ENCODE data around the gene ANKDD1A.

The ANKDD1A gene

DNA sequence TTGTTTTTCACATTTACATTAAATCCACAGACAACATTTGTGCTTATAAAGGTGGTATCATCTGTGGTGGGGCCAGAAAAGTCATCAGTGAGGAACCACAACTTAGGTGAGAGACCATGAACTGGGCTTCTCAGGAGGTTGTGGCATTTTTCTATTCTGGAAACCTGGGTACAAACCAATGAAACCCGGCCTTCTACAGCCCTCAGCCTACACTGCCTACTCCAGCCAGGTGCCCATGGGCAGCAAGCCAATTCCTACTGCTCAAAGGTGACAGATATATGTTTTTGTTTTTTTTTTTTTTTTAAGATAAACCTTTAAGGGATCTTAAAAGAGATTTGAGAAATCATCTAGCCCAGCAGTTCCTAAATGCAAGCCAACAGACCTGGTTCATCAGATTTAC lies 57.7 kb downstream of the ANKDD1A start:
- DNase-seq (ENCODE audit: low spot score), result no peak

DNA sequence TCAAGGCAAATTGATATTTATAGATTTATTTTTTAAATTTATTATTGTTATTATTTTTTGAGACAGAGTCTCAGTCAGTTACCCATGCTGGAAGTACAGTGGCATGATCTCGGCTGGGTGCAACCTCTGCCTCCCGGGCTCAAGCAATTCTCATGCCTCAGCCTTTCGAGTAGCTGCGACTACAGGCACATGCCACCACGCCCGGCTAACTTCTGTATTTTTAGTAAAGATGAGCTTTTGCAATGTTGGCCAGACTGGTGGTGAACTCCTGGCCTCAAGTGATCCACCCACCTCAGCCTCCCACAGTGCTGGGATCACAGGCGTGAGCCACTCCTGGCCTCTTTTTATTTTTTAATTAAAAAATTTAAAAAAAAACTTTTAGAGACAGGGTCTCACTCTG lies 59.0 kb downstream of the ANKDD1A start:
- DNase-seq (ENCODE audit: low spot score), result no peak

DNA sequence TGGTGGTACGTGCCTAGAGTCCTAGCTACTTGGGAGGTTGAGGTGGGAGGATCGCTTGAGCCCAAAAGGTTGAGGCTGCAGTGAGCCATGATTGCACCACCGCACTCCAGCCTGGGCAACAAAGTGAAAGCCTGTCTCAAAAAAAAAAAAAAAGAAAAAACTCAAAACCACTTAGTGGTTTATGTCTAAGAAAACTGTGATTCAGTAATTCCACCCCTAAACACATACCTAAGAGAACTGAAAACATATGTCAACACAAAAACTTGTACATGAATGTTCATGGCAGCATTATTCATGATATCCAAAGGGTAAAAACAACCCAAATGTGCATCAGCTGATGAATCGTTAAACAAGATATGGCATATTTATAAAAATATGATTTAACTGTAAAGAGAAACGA lies 63.7 kb downstream of the ANKDD1A start:
- DNase-seq (ENCODE audit: low spot score), result no peak

DNA sequence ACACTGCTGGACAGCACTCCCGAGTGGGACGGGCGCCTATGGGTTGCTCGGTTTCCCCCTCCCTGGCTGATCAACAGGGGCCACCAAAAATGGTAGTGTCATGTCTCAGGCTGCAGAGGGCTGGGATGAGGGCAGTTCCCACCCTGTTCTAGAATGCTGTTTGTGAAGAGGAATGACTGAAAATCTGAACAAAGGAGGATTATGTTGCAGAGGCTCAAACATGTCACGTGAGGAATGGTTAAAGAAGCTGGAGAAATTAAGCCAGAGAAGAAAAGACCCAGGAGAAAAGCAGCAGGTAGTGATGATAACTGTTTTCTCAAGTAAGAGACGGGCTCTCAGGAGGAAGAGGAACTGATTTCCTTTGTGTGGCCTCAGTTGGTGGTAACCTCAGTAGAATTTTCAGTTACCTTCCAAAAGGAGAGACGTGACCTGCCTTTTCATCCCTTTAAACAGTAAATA lies 67.6 kb downstream of the ANKDD1A start:
- peak; percentile 22 for DNase-seq (ENCODE audit: low spot score)

DNA sequence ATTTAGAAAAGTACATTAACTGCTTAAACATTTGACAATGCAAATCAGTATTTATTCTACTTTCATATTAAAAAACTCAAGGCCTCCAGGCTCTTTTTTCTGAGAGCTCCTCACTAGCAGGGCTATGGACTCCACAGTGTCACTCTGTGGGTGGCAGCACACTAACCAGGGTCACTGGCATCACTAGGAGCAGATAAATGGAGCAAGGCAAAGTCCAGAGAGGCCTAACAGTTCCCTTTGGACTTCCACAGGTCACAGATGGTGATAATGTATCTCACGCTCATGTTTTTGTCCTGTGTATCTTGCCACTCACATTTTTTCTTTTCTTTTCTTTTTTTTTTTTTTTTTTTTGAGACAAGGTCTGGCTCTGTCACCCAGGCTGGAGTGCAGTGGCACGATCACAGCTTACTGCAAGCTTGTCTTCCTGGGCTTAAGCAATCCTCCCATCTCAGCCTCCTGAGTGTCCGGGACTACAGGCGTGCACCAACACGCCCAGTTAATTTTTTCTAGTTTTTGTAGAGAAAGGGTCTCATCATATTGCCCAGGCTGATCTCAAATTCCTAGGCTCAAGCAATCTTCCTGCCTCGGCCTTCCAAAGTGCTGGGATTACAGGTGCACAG lies 70.2 kb downstream of the ANKDD1A start:
- DNase-seq (ENCODE audit: low spot score), result no peak

DNA sequence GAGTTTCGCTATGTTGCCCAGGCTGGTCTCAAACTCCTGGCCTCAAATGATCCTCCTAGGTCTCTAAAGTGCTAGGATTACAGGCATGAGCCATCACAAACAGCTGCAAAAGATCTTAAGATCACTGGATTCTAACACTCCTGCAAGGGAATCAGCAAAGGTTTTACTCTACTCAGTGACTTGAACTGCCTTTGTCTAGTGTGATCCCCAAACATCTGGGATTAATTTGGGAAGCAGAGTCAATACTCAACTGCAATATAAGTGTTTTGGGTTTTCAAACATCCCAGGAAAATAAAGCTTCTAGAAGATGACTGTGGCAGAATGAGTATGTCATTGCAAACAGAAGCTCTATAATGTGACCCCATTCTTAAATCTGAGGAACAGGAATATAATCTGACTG lies 70.8 kb downstream of the ANKDD1A start:
- DNase-seq (ENCODE audit: low spot score), result no peak

DNA sequence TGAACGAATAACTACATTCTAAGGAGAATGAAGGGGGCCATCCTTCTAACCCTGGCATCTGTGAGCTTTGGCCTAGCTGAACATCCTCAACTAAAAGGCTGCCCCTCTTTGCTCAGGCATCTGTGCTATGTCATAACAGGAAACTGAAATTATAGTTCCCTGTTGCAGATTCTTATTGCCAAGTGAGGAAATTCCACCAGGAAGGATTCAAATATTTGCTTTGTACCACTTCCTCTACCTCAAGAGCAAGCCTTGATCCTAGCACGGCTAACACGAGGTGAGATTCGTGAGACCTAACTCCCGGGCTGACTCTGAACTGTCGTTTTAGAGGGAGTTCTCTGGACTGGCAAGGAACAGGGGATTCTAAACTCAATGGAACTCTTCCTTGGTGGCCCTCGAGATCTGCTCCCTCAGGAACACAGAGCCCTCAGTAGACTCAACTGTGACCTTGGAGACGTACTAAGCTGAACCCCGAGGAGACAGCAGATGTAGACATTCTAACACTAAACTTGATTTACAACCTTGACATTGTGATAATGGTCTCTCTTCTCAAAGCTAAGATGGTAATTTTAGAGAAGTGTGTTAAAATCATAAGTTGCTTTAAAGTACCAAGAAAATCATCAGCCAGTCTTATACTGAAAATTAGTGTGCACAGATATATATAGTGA lies 73.8 kb downstream of the ANKDD1A start:
- DNase-seq (ENCODE audit: low spot score), result no peak

DNA sequence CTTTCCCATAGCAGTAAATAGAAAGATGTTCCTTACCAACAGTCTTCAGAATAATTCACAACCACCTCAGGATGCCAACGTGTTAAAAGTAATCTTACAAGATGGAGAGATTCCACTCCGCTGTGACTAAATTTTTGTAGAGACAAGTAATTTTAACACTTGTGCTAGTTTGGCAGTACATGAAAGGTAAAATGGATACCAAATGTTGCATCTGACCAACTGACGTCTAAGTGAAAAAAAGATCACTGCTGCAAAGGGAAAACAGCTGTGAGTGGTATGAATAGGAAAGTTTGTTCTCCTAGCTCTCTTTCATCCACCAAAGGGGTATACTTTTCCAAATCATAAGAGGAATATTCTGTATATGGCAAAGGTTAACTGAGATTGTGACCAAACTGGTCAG lies 75.4 kb downstream of the ANKDD1A start:
- no peak for DNase-seq (ENCODE audit: low spot score)

DNA sequence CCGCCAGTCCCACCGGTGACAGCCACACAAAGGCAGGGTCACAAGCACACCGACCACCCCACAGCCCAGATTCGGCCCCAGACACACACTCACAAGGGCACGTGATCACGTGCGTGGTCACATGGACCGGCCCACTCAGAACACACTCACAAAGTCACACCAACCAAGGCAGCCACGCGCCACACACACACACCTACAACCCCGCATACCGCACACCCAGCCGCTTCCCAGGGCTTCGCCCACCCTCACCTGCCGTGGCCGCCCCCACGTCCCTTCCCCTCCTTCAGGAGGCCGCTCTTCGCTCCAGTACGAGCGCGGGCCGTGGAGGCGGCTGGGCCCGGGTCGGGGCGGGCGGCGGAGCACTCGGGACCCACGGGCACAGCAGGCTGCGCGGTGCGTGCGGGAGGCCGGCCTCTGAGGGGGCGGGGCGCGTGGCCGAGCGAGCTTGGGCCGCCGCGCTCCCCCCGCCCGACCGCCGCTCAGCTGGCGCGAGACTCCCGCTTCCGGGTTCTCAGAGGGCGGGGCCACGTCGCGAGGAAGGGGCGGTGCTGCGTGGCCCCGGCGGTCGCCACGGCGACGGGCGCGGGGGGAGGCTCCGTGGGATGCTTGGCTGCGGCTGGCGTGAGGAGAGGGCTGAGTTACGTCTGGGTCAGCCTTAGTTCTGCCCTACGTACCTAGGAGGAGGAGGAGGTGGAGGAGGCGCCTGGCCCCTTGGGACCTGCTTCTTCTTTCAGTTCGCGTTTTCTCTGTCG lies 77.9 kb downstream of the ANKDD1A start, which contains the start of gene SPG21:
SPG21 (minus strand) TSS at position 499 of the 752 bp plus-strand sequence. CDS start 6,345 bp downstream, outside the sequence.
- DNase-seq (ENCODE audit: low spot score), result peak; percentile 92

DNA sequence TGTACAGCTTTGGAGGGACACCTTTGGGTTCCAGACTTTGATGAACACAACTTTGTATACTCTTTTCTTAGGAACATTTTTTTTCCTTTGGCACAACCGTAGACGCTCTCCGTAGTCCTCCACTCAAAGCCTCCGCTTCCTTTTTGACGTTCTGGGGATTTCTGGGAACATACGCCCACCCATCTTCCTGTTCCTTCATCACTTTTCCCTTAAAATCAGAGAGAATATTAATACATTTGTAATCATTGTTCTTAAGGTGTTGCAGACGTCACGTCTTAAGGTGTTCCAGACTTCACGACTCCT lies 78.4 kb downstream of the ANKDD1A start:
- DNase-seq (ENCODE audit: low spot score), result no peak

DNA sequence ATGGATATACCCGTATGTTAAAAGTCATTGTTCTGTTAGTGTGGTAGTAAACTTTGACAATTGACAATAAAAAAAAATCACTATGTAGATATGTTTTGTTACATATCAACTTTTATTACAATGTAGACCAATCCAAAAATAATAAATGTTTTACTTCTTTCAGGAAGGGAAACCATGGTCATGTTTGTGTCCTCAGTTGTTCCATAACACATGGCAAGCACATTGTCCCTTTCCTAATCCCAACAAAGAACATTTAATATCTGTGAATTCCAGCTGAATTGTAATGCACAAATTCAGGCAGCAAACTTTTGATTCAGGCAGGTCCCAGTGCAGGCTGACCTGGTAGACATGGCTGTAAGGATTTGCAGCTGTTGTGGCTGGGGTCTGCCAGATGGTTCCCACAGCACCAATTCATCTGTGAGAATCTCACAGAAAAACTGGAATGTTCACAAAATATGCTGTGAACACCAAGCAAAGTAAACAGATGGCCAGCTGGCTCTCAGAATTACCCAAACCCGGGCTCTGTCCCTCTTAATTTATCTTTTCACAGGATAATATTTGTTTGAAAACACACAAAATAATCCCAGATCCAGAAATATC lies 79.9 kb downstream of the ANKDD1A start:
- no peak for DNase-seq (ENCODE audit: low spot score)

DNA sequence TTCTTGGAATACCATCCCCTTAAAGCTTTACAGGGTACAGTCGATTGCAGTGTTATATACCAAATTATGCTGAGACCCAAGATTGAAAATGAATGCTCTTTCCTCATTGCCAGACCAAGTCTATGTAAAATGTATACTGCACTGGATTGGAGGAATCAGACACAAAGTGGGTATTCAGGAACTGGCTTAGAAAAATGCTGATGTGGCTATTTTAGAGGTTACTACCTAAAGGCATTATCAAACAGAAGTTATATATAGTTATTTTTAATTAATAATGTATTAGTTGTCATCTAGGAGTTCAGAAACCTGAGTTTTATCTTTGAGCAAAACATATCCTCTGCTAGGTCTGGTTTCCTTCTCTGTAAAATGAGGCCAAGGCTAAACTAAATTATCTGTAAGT lies 81.6 kb downstream of the ANKDD1A start:
- no peak for DNase-seq (ENCODE audit: low spot score)

DNA sequence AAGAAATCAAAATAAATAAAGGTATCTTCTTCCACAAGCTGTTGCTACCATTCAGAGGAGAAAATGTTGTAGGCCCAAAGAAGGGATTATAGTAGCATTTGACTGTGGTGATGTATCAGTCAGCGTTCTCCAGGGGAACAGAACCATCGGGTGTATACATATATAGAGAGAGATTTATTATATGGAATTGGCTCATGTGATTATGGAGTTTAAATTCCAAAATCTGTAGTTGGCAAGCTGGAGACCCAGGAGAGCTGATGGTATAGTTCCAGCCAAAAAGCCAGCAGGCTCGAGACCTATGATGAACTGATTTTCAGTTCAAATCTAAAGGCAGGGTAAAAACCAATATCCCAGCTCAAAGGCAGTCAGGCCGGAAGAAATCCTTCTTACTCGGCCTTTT lies 85.4 kb downstream of the ANKDD1A start:
- DNase-seq (ENCODE audit: low spot score), result no peak

DNA sequence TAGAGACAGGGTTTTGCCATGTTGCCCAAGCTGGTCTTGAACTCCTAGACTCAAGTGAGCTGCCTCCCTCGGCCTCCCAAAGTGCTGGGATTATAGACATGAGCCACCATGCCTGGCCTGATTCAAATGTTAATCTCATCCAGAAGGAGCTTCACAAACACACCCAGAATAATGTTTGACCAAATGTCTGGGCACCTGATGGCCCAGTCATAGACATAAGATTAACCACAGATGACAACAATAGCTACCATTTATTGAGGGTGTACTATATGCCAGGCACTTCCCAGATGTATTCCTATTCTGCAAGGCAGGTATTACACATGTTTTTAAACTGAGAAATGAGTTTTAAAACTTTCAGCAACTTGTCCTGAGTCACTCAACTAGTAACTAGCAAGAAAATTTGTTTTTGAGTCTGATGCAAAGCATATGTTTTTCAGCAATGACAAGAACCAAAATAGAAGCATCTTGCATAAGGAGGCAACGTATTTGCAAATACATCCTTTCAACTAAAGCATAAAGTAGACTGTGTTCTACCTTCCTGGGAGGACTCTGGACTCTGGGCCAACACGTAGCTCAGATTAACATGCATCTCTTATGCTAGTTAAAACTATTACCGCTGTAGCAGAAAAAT lies 86.2 kb downstream of the ANKDD1A start:
- no peak for DNase-seq (ENCODE audit: low spot score)

DNA sequence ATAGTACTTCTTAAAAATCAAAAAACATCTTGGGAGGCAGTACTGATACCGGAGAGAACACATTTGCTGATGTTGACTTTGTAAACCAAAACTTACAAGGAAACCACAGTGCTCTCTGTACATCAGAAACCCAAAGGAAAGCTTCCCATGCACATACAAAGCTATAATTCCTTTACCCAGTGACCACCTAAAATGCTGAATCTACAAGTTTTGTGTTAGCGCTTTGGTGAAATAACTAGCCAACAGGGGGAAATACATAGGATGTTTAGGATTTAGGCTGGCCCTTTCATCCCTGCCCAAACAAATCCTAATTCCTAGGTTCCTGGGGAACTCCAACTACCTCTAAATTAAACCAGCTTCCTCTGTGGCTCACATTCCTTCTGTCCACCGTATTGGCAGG lies 93.3 kb downstream of the ANKDD1A start:
- DNase-seq (ENCODE audit: low spot score), result no peak

DNA sequence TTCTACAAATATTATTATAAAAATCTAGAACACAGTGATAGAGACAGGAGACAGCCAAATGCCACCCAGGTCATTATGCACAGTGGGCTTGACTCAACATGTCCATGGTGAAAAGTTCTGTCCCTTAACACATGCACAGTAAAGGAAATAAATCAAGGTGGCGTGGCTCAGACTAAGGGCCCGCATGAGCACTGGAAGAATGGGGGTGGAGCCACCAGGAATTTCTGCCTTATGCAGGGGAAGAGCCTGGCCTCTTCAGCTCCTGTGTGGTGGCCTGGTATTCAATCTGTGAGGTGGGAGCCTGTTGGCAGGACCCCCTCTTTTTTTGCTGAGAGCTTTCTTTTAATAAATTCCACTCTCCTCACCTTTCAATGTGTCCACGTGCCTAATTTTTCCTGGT lies 95.2 kb downstream of the ANKDD1A start:
- DNase-seq (ENCODE audit: low spot score), result no peak

Measured in putamen (tissue), 1 donor.